SK-N-SH (cell line): ENCODE data around the gene SH3GLB2. TPM values are rescaled to one million over a fixed set of nuclear protein-coding genes. Genes with fewer than 3 reads are reported as not detected.
A peak's percentile ranks its signal among the peaks of the same experiment; 100 is the strongest.

Experiments used
- CTCF ChIA-PET: fragments of 300-600, 350-600 bp; formaldehyde crosslinking; extraction: SDS; loops from one replicate; lab custom pipeline; 2021; lab: Yijun Ruan, JAX
- POLR2A ChIA-PET: fragments of 350-600 bp; sonication (Branson Sonifier 250); formaldehyde crosslinking; extraction: SDS; loops from one replicate; lab custom pipeline; 2020; ENCODE audit warnings: antibody characterized with exemption, inconsistent platforms; lab: Yijun Ruan, JAX
- DNase-seq: peaks from one replicate; pipeline ENCODE4 v3.0.0; 2012
- H2AFZ ChIP-seq: fragments of 200-600 bp; sonication (generic); 2 replicates; pipeline ENCODE4 v1.8.1; 2016; ENCODE audit warnings: antibody characterized with exemption, mild to moderate bottlenecking, low read depth
- H3F3A ChIP-seq: fragments of 200-600 bp; sonication (generic); replicated peaks from 2 replicates; pipeline ENCODE3; 2016; ENCODE audit warnings: antibody characterized with exemption, mild to moderate bottlenecking; ENCODE audit not compliant: insufficient read depth
- H3K27ac ChIP-seq, 2 experiments: fragments of 200-500 bp in 1 of 2; fragments of 200-600 bp in 1 of 2; sonication (Bioruptor generic) in 1 of 2; sonication (generic), shearing (Covaris generic) in 1 of 2; 2 replicates each; pipeline versions ENCODE4 v1.5.1 to v1.6.1; 2014 to 2016; ENCODE audit warnings: low read depth in 2 of 2, inconsistent platforms in 1 of 2, low read length in 1 of 2, mild to moderate bottlenecking in 1 of 2, mixed read lengths in 1 of 2
- H3K27me3 ChIP-seq: fragments of 200-600 bp; sonication (generic), shearing (Covaris generic); 2 replicates; pipeline ENCODE4 v1.6.1; 2016; ENCODE audit warnings: mixed run types; ENCODE audit not compliant: insufficient read depth
- H3K36me3 ChIP-seq, 2 experiments: fragments of 200-500 bp in 1 of 2; fragments of 200-600 bp in 1 of 2; sonication (Bioruptor generic) in 1 of 2; sonication (generic) in 1 of 2; replicated peaks in 1 of 2; 2 replicates each; pipeline versions ENCODE3 to v1.5.1; 2014 to 2016; ENCODE audit warnings: low read length in 1 of 2, mild to moderate bottlenecking in 1 of 2; ENCODE audit not compliant: insufficient read depth in 2 of 2, control insufficient read depth in 1 of 2
- H3K4me1 ChIP-seq, 2 experiments: fragments of 200-500 bp in 1 of 2; fragments of 200-600 bp in 1 of 2; sonication (Bioruptor generic) in 1 of 2; sonication (generic), shearing (Covaris generic) in 1 of 2; 2 replicates each; pipeline versions ENCODE4 v1.5.1 to v1.6.1; 2014 to 2016; ENCODE audit warnings: low read depth in 1 of 2, low read length in 1 of 2, mixed run types in 1 of 2; ENCODE audit not compliant: insufficient read depth in 2 of 2, control insufficient read depth in 1 of 2
- H3K4me2 ChIP-seq: fragments of 200-600 bp; sonication (generic), shearing (Covaris generic); 2 replicates; pipeline ENCODE4 v1.6.1; 2017; ENCODE audit warnings: mixed run types
- H3K4me3 ChIP-seq, 2 experiments: fragments of 200-500 bp in 1 of 2; fragments of 200-600 bp in 1 of 2; sonication (Bioruptor generic) in 1 of 2; sonication (generic), shearing (Covaris generic) in 1 of 2; 2 replicates each; pipeline versions ENCODE4 v1.5.1 to v1.8.1; 2014 to 2016; ENCODE audit warnings: low read depth in 2 of 2, inconsistent platforms in 1 of 2, low read length in 1 of 2, mild to moderate bottlenecking in 1 of 2, mixed read lengths in 1 of 2, moderate library complexity in 1 of 2
- H3K79me2 ChIP-seq: fragments of 200-600 bp; sonication (generic); 2 replicates; pipeline ENCODE4 v1.8.1; 2017; ENCODE audit warnings: mild to moderate bottlenecking; ENCODE audit not compliant: insufficient read depth
- H3K9ac ChIP-seq: fragments of 200-600 bp; sonication (generic); 2 replicates; pipeline ENCODE4 v1.6.1; 2017; ENCODE audit warnings: mixed run types
- H3K9me2 ChIP-seq: fragments of 200-600 bp; sonication (generic); 2 replicates; pipeline ENCODE4 v1.6.1; 2017; ENCODE audit warnings: mixed run types
- H3K9me3 ChIP-seq: fragments of 200-600 bp; sonication (generic); 2 replicates; pipeline ENCODE4 v1.6.1; 2017; ENCODE audit warnings: mixed run types, mild to moderate bottlenecking, moderate library complexity
- H4K20me1 ChIP-seq: fragments of 200-600 bp; sonication (generic); 2 replicates; pipeline ENCODE4 v1.6.1; 2017; ENCODE audit warnings: mild to moderate bottlenecking, mixed run types; ENCODE audit not compliant: insufficient read depth
- EZH2phosphoT487 ChIP-seq: fragments of 200-600 bp; sonication (generic); IDR thresholded peaks from 2 replicates; pipeline ENCODE4 v1.6.1; 2017; ENCODE audit warnings: low read depth, mixed run types, mild to moderate bottlenecking, antibody characterized with exemption, moderate library complexity, borderline replicate concordance
- GABPA ChIP-seq: IDR thresholded peaks from 2 replicates; pipeline ENCODE4 v1.4.0; 2012; ENCODE audit warnings: low read depth, mild to moderate bottlenecking
- GATA2 ChIP-seq: sonication (generic); formaldehyde crosslinking; IDR thresholded peaks from 2 replicates; pipeline ENCODE4 v1.5.0; 2020; ENCODE audit warnings: mild to moderate bottlenecking, missing genetic modification reagents
- NFIC ChIP-seq: IDR thresholded peaks from 2 replicates; pipeline ENCODE4 v1.4.0; 2012; ENCODE audit warnings: borderline replicate concordance
- POLR2AphosphoS5 ChIP-seq: IDR thresholded peaks from 2 replicates; pipeline ENCODE4 v1.6.1; 2012; ENCODE audit warnings: low read depth, low read length
- RFX5 ChIP-seq: IDR thresholded peaks from 2 replicates; pipeline ENCODE4 v1.6.1; 2012; ENCODE audit warnings: mild to moderate bottlenecking, improper control_type of control experiment, low read length
- YY1 ChIP-seq: IDR thresholded peaks from 2 replicates; pipeline ENCODE4 v1.4.0; 2012; ENCODE audit warnings: low read depth, mild to moderate bottlenecking
- WGBS: methylation state at CpG from one replicate; pipeline ENCODE4 v1.1.6; 2017; ENCODE audit warnings: low lambda C conversion rate; 5-methylcytosine and 5-hydroxymethylcytosine counted together
- polyA plus RNA-seq, 3 experiments: library from polyadenylated mRNA; depleted of rRNA; stranded (reverse); fragments of >200 nt; gene quantifications; 2 replicates each; pipeline ENCODE4 v1.2.3, GENCODE V29; 2012
- TF ChIP-seq, protein P1 (sequence below): IDR thresholded peaks from 2 replicates; pipeline ENCODE4; 2012

Gene SH3GLB2
- polyA plus RNA-seq, 1 of the 3 experiments (the other 2 are of a cell fraction): 94.4 TPM

DNA sequence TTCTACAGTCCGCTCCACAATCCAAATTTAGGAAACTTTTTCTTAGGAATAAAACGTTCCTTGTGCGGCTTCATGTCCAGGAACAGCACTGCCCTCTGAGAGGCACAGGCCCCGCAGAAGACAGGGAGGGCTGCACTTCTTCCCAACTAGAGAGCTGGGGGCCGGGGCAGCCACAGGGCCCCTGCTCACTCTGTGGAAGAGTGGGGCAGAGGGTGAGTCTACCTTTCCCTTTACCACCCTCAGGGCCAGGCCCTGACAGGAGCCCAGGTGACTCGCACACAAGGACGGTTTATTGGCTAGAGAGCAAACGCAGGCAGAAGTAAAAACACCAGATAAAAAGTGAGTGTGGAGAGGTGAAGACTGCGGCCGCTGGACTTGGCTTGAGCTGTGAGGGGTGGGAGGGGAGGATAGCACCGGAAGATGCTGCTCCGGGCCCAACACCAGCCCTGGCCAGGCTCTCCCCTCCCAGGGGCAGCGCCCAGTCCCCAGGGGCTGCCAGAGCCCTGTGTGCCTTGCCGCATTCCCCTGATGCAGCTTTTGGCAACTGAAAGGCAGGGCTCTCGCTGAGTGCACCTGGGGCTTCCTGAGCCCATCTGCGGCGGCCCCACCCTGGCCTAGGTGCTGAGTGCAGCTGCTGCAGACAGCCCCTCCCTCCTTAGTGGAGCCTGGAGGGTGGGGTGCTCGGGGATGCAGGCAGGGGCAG lies 20.2 kb downstream of the SH3GLB2 start:
- 0 out of 2 replicates have a peak, but pooled peaks cover 3% of the 10 kb centered on the region for H4K20me1 ChIP-seq
- peaks cover 4 to 56% of the 10 kb centered on the region in 2 experiments for H3K36me3 ChIP-seq
- H3K4me2 ChIP-seq: no peak overlapping the region
- H3K4me3 ChIP-seq: no peak overlapping the region
- no peaks in the 10 kb centered on the region for H3K9me3 ChIP-seq
- no peak overlapping the region for H3K9ac ChIP-seq
- TF ChIP-seq EZH2phosphoT487 (no peak), POLR2AphosphoS5 (no peak), RFX5 (no peak), GATA2 (CRISPR knock-in tag) (no peak), GABPA (no peak), YY1 (no peak), NFIC (no peak)
- TF ChIP-seq, protein P1, sequence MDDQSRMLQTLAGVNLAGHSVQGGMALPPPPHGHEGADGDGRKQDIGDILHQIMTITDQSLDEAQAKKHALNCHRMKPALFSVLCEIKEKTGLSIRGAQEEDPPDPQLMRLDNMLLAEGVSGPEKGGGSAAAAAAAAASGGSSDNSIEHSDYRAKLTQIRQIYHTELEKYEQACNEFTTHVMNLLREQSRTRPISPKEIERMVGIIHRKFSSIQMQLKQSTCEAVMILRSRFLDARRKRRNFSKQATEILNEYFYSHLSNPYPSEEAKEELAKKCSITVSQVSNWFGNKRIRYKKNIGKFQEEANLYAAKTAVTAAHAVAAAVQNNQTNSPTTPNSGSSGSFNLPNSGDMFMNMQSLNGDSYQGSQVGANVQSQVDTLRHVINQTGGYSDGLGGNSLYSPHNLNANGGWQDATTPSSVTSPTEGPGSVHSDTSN: no peak
- no peak overlapping the region for H2AFZ ChIP-seq
- H3K27ac ChIP-seq: no peak overlapping the region
- H3K4me1 ChIP-seq: no peaks in the 10 kb centered on the region; a peak in 1 of 4 replicates
- H3K9me2 ChIP-seq: no peaks in the 10 kb centered on the region
- peaks cover 14% of the 10 kb centered on the region for H3F3A ChIP-seq
- 95% methylated on average over 16 of the region's 18 CpGs for WGBS
- H3K27me3 ChIP-seq: no peaks in the 10 kb centered on the region
- no peaks in the 10 kb centered on the region for H3K79me2 ChIP-seq
- no peak for DNase-seq
- ChIA-PET CTCF (interaction anchor here (0.8 to 4.7 kb wide), 14 partner anchors 9 to 534 kb away, joined by 3 to 37 read pairs (median 4); partner anchors contain the start of gene DOLPP1), POLR2A (no interaction called here)

DNA sequence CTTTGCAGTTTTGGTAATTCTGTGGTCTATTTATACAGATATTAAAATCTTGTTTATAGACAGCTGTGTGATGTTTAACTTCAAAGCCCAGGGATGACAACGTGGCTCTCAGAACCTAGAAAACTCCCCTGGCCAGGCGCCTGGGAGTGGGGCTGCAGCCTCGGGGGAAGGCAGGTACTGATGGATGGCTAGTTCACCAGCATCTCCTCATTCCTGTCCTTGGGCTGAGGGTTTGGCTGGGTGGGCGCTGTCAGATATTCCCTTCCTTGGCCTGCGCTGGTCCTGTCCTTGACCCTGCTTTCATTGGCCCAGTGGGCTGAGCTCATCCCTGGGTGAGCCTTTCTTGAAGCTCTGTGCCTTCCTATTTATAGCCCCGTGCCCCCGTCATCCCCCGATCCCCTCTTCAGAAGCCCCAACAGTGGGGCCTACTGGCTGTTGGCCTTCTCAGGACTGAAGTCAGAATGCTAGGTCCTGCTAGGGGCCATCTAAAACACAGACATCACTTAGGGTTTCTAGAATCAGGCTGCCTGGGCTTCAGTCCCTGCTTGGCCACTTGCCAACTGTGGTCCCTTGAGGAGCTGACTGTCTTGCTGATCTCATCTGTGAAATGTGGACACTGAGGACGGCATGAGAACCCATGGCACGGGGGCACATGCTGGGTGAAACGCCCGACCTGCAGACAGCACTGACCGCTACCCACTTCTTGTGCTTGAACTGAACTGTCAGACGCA lies 20.9 kb downstream of the SH3GLB2 start:
- H3K9me3 ChIP-seq: no peaks in the 10 kb centered on the region
- POLR2A ChIA-PET: no interaction called here
- H2AFZ ChIP-seq: no peak overlapping the region
- WGBS: 93% methylated on average over 14 of the region's 14 CpGs
- H3K27me3 ChIP-seq: no peaks in the 10 kb centered on the region
- CTCF ChIA-PET: interaction anchor here (0.6 to 4.7 kb wide), 19 partner anchors 9 to 534 kb away, joined by 3 to 37 read pairs (median 4); partner anchors contain the start of genes DOLPP1 and SH3GLB2
- H3K79me2 ChIP-seq: no peaks in the 10 kb centered on the region
- H3K4me2 ChIP-seq: no peak overlapping the region
- peaks cover 14% of the 10 kb centered on the region for H3F3A ChIP-seq
- no peak for DNase-seq
- H4K20me1 ChIP-seq: 0 out of 2 replicates have a peak, but pooled peaks cover 3% of the 10 kb centered on the region
- peak overlapping the region in 1 of 2 experiments; percentile 40; a peak in 1 of 4 replicates for H3K4me3 ChIP-seq
- H3K9ac ChIP-seq: no peak overlapping the region
- no peaks in the 10 kb centered on the region; a peak in 1 of 4 replicates for H3K4me1 ChIP-seq
- H3K9me2 ChIP-seq: no peaks in the 10 kb centered on the region
- TF ChIP-seq POLR2AphosphoS5 (0 out of 2 replicates have a peak, but pooled peaks have one; percentile 14), GATA2 (CRISPR knock-in tag) (no peak)
- H3K27ac ChIP-seq: no peak overlapping the region
- H3K36me3 ChIP-seq: peaks cover 4 to 63% of the 10 kb centered on the region in 2 experiments
